Neural crest cell (in vitro differentiated cells): ENCODE measurements around the gene CLCN7. TPM values are rescaled to one million over a fixed set of nuclear protein-coding genes. Genes with fewer than 3 reads are reported as not detected.

Experiments
- DNase-seq: peaks from one replicate; pipeline ENCODE4 v3.0.0; 2021; ENCODE audit warnings: low read depth, mixed read lengths, low spot score
- H3K27ac Mint-ChIP-seq: one replicate; pipeline ENCODE4 v1.8.0; 2021; ENCODE audit warnings: mild to moderate bottlenecking, mixed read lengths; ENCODE audit not compliant: unreplicated experiment
- H3K27me3 Mint-ChIP-seq: 2 replicates; pipeline ENCODE4 v1.8.0; 2021; ENCODE audit warnings: low read depth, mild to moderate bottlenecking, mixed read lengths
- H3K36me3 Mint-ChIP-seq: 2 replicates; pipeline ENCODE4 v1.8.0; 2021; ENCODE audit warnings: low read depth, mild to moderate bottlenecking, mixed read lengths
- H3K4me1 Mint-ChIP-seq: 2 replicates; pipeline ENCODE4 v1.8.0; 2021; ENCODE audit warnings: mixed read lengths
- H3K4me3 Mint-ChIP-seq: one replicate; pipeline ENCODE4 v1.8.0; 2021; ENCODE audit warnings: mild to moderate bottlenecking, mixed read lengths
- H3K9me3 Mint-ChIP-seq: 2 replicates; pipeline ENCODE4 v1.8.0; 2021; ENCODE audit warnings: mixed read lengths
- total RNA-seq: library from RNA; stranded (reverse); gene quantifications from 2 replicates; pipeline ENCODE4 v1.2.1, GENCODE V29; 2021
- TF ChIP-seq, protein P1 (sequence below): fragments of 200-600 bp; sonication (generic); conservative IDR thresholded peaks from 2 replicates; pipeline ENCODE4 v1.5.0; 2021; ENCODE audit warnings: antibody characterized with exemption, mild to moderate bottlenecking

Gene CLCN7
- total RNA-seq, 1 donor from 2014 or later = 82.4 TPM

DNA sequence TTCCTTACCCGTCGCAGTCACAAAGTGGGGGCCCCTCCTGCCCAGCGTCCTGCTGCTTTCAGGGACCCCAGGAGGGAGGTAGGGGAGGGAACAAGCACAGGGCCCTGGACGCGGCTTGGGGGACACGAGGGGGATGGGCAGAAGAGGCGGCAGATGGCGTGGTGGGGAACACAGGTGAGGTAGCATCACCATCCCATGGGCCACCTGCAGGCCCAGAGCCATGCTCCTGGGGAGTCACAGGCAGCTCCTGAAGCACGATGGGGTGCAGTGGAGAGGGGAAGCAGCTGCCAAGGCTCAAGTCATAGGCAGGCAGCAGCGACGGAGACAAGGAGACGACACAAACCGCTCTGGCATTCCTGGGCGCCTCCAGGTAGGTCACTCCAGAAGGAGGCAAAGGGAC, 71.1 kb downstream of the CLCN7 start:
- DNase-seq = no peak
- no peak overlapping the region for H3K4me3 Mint-ChIP-seq
- H3K27ac Mint-ChIP-seq = no peak overlapping the region
- H3K9me3 Mint-ChIP-seq = no peaks in the 10 kb centered on the region
- H3K36me3 Mint-ChIP-seq = no peaks in the 10 kb centered on the region
- H3K27me3 Mint-ChIP-seq = no peaks in the 10 kb centered on the region
- TF ChIP-seq, protein P1, sequence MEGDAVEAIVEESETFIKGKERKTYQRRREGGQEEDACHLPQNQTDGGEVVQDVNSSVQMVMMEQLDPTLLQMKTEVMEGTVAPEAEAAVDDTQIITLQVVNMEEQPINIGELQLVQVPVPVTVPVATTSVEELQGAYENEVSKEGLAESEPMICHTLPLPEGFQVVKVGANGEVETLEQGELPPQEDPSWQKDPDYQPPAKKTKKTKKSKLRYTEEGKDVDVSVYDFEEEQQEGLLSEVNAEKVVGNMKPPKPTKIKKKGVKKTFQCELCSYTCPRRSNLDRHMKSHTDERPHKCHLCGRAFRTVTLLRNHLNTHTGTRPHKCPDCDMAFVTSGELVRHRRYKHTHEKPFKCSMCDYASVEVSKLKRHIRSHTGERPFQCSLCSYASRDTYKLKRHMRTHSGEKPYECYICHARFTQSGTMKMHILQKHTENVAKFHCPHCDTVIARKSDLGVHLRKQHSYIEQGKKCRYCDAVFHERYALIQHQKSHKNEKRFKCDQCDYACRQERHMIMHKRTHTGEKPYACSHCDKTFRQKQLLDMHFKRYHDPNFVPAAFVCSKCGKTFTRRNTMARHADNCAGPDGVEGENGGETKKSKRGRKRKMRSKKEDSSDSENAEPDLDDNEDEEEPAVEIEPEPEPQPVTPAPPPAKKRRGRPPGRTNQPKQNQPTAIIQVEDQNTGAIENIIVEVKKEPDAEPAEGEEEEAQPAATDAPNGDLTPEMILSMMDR = no peak
- peaks cover 3% of the 10 kb centered on the region for H3K4me1 Mint-ChIP-seq

DNA sequence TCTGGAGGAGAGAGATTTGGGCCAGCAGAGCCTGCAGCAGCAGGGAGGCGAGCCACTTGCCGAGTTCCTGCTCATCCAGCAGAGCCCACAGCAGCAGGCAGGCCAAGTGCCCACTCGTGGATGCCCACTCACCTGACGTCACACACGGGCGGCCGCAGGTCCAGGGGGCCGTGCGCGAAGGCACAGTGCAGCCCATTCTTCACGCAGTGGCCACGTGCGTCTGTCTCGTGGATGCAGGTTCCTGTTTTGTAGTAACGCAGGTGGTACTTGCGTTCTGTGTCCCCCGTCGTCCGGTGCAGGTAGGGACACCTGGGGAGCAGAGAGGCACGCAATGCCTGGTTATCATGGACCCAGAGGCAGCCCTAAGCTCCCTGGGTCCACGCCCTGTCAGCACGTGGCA, 71.8 kb downstream of the CLCN7 start:
- no peak overlapping the region for H3K4me3 Mint-ChIP-seq
- no peaks in the 10 kb centered on the region for H3K9me3 Mint-ChIP-seq
- H3K36me3 Mint-ChIP-seq = no peaks in the 10 kb centered on the region
- TF ChIP-seq, protein P1 = no peak
- H3K4me1 Mint-ChIP-seq = peaks cover 3% of the 10 kb centered on the region
- H3K27me3 Mint-ChIP-seq = no peaks in the 10 kb centered on the region
- DNase-seq = no peak
- no peak overlapping the region for H3K27ac Mint-ChIP-seq

DNA sequence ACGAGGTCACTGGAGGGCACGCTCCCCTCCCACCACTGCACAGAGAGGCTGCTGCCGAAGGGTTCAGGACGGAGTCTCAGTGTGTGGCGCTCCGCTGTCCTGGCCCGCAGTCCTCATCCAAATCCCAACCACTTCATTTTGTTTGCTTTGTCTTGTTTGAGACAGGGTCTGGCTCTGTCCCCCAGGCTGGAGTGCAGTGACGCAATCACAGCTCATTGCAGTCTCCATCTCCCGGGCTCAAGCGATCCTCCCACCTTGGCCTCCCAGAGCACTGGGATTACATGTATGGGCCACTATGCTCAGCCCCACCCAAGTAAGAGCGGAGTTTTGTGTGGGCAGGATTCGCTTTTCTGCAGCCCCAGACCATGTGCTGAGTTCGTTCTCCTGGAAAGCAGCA, 73.1 kb downstream of the CLCN7 start:
- Mint-ChIP-seq H3K36me3 (no peaks in the 10 kb centered on the region), H3K4me3 (no peak overlapping the region), H3K4me1 (no peaks in the 10 kb centered on the region), H3K9me3 (no peaks in the 10 kb centered on the region), H3K27me3 (no peaks in the 10 kb centered on the region), H3K27ac (no peak overlapping the region)
- no peak for DNase-seq
- TF ChIP-seq, protein P1 = no peak

DNA sequence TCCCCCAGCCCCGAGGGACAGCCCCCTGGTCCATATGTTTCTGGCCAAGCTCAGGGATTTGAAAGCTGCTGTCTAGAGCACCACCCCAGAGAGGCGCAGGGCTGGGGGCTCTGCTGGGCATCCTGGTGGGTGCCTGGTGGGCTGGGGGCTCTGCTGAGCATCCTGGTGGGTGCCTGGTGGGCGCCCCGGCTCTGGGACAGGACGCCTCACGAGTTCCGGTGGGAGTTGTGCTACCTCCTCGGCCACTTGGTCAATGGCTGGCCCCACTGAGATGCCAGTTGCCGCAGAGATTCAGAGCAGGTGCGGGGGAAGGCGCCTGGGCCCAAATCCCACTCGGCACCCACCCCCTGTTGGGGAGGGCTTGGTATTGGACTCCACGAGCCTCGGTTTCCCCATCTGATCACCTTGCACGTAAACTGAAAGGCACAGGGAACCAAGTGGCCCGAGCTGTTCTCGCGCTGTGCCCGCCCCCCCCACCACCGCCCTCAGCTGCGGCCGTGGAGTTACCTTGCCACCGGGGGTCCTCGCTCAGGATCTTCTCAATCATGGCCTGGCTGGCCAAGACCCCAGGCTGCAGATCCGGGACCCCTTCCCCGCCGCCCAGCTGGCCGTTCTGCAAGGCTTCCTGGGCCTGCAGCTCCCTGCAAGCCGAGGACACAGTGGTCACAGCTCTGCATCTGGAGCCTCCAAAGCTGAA, 73.6 kb downstream of the CLCN7 start:
- Mint-ChIP-seq H3K27ac (no peak overlapping the region), H3K4me3 (no peak overlapping the region), H3K9me3 (no peaks in the 10 kb centered on the region), H3K36me3 (no peaks in the 10 kb centered on the region), H3K27me3 (no peaks in the 10 kb centered on the region), H3K4me1 (no peaks in the 10 kb centered on the region)
- no peak for DNase-seq
- TF ChIP-seq, protein P1 = no peak

DNA sequence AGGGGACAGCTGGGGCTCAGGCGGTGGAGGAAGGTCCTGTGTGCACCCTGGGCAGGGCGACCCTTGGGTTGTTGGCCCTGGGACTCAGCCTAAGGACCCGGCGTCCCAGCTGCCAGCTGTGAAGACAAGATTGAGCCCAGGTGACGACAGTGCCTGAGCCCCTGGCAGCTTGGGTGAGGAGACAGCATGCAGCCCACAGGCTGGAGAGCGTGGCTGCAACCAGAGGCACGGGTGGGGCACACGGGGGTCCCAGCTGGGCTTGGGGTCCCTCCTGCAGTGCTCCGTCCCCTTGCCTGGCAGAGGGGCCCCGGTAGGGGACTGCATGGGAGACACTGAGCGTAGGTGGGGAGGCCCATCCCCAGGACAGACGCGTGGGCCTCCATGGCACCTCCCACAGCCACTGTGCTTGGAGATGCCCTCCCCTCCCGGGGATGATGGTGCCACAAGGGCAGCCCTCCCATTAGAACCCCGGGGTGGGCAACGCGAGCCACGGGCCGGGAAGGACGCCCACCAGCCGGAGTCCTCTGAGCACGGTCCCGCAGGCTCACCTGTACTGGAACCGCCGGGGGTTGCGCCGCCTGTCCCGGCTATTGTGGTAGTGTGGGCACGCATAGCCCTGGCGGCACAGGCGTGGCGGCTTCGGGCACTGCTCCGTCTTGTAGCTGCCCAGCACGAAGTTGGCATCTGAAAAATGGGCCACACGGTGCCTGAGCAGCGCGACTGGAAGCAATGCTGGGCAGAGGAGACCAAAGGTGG, 75.8 kb downstream of the CLCN7 start:
- Mint-ChIP-seq H3K27me3 (no peaks in the 10 kb centered on the region), H3K27ac (no peak overlapping the region)

More for the DNA sequence above, 75.8 kb downstream of the CLCN7 start:
- DNase-seq = no peak
- TF ChIP-seq, protein P1 = no peak
- Mint-ChIP-seq H3K36me3 (no peaks in the 10 kb centered on the region), H3K4me1 (no peaks in the 10 kb centered on the region), H3K9me3 (no peaks in the 10 kb centered on the region), H3K4me3 (no peak overlapping the region)
